HEK293 (cell line): ENCODE measurements around the gene LTK.

Experiments
- FEZF1 ChIP-seq: fragments of 450-650 bp; formaldehyde crosslinking; IDR thresholded peaks from 2 replicates; pipeline ENCODE4 v1.5.1; 2016; ENCODE audit warnings: missing biosample characterization, missing genetic modification characterization
- KLF17 ChIP-seq: fragments of 450-650 bp; formaldehyde crosslinking; IDR thresholded peaks from 2 replicates; pipeline ENCODE4 v1.5.1; 2016; ENCODE audit warnings: missing biosample characterization, missing genetic modification characterization
- MEIS1 ChIP-seq: sonication (generic); formaldehyde crosslinking; IDR thresholded peaks from 2 replicates; pipeline ENCODE4 v1.8.1; 2022; ENCODE audit warnings: missing genetic modification reagents, mild to moderate bottlenecking, borderline replicate concordance
- MYNN ChIP-seq: fragments of 450-650 bp; formaldehyde crosslinking; IDR thresholded peaks from 2 replicates; pipeline ENCODE4 v1.5.1; 2016; ENCODE audit warnings: missing biosample characterization, missing genetic modification characterization, borderline replicate concordance
- OVOL3 ChIP-seq: fragments of 450-650 bp; formaldehyde crosslinking; IDR thresholded peaks from 2 replicates; pipeline ENCODE4 v1.5.1; 2016; ENCODE audit warnings: missing biosample characterization, missing genetic modification characterization
- PRDM6 ChIP-seq: fragments of 450-650 bp; formaldehyde crosslinking; IDR thresholded peaks from 2 replicates; pipeline ENCODE4 v1.5.1; 2017; ENCODE audit warnings: missing biosample characterization, missing genetic modification characterization
- REST ChIP-seq: fragments of 450-650 bp; formaldehyde crosslinking; IDR thresholded peaks from 2 replicates; pipeline ENCODE4 v1.5.1; 2016; ENCODE audit warnings: missing biosample characterization, missing genetic modification characterization
- TSHZ1 ChIP-seq: fragments of 450-650 bp; formaldehyde crosslinking; IDR thresholded peaks from 2 replicates; pipeline ENCODE4 v1.5.1; 2016; ENCODE audit warnings: missing biosample characterization, missing genetic modification characterization, borderline replicate concordance
- YY2 ChIP-seq: fragments of 450-650 bp; formaldehyde crosslinking; IDR thresholded peaks from 2 replicates; pipeline ENCODE4 v1.5.1; 2016; ENCODE audit warnings: missing biosample characterization, missing genetic modification characterization
- ZBTB48 ChIP-seq: fragments of 450-650 bp; formaldehyde crosslinking; IDR thresholded peaks from 2 replicates; pipeline ENCODE4 v1.5.1; 2016; ENCODE audit warnings: missing biosample characterization, missing genetic modification characterization
- ZNF175 ChIP-seq: fragments of 450-650 bp; formaldehyde crosslinking; IDR thresholded peaks from 2 replicates; pipeline ENCODE4 v1.5.1; 2016; ENCODE audit warnings: missing biosample characterization, missing genetic modification characterization
- ZNF24 ChIP-seq: fragments of 450-650 bp; formaldehyde crosslinking; IDR thresholded peaks from 2 replicates; pipeline ENCODE4 v1.5.1; 2016; ENCODE audit warnings: missing biosample characterization, missing genetic modification characterization
- ZNF280C ChIP-seq: fragments of 450-650 bp; formaldehyde crosslinking; IDR thresholded peaks from 2 replicates; pipeline ENCODE4 v1.5.1; 2016; ENCODE audit warnings: missing biosample characterization, missing genetic modification characterization
- ZNF280D ChIP-seq: fragments of 450-650 bp; formaldehyde crosslinking; IDR thresholded peaks from 2 replicates; pipeline ENCODE4 v1.5.1; 2016; ENCODE audit warnings: missing biosample characterization, missing genetic modification characterization
- ZNF302 ChIP-seq: fragments of 450-650 bp; formaldehyde crosslinking; IDR thresholded peaks from 2 replicates; pipeline ENCODE4 v1.5.1; 2016; ENCODE audit warnings: missing biosample characterization, missing genetic modification characterization, low read depth
- ZNF311 ChIP-seq: fragments of 450-650 bp; formaldehyde crosslinking; IDR thresholded peaks from 2 replicates; pipeline ENCODE4 v1.5.1; 2017; ENCODE audit warnings: missing biosample characterization, missing genetic modification characterization, borderline replicate concordance
- ZNF350 ChIP-seq: fragments of 450-650 bp; formaldehyde crosslinking; IDR thresholded peaks from 2 replicates; pipeline ENCODE4 v1.5.0; 2017; ENCODE audit warnings: missing biosample characterization, mild to moderate bottlenecking, missing genetic modification characterization
- ZNF366 ChIP-seq: fragments of 450-650 bp; formaldehyde crosslinking; conservative IDR thresholded peaks from 2 replicates; pipeline ENCODE4 v1.5.1; 2016; ENCODE audit warnings: missing biosample characterization, missing genetic modification characterization
- ZNF423 ChIP-seq: fragments of 450-650 bp; formaldehyde crosslinking; IDR thresholded peaks from 2 replicates; pipeline ENCODE4 v1.5.1; 2016; ENCODE audit warnings: missing biosample characterization, missing genetic modification characterization
- ZNF585B ChIP-seq: fragments of 450-650 bp; formaldehyde crosslinking; IDR thresholded peaks from 2 replicates; pipeline ENCODE4 v1.5.1; 2016; ENCODE audit warnings: missing biosample characterization, missing genetic modification characterization
- ZNF654 ChIP-seq: fragments of 450-650 bp; formaldehyde crosslinking; IDR thresholded peaks from 2 replicates; pipeline ENCODE4 v1.5.1; 2016; ENCODE audit warnings: low read depth, missing biosample characterization, missing genetic modification characterization
- ZNF664 ChIP-seq: fragments of 450-650 bp; formaldehyde crosslinking; IDR thresholded peaks from 2 replicates; pipeline ENCODE4 v1.5.1; 2016; ENCODE audit warnings: missing biosample characterization, missing genetic modification characterization
- ZNF692 ChIP-seq: fragments of 450-650 bp; formaldehyde crosslinking; IDR thresholded peaks from 2 replicates; pipeline ENCODE4 v1.5.1; 2016; ENCODE audit warnings: missing biosample characterization, missing genetic modification characterization

The LTK gene

GRCh38 chr15:41490355-41490754, 23.3 kb downstream of the LTK start (continued):
- no peak for TF ChIP-seq ZNF350 (tag by site-specific recombination)
- TF ChIP-seq OVOL3 = no peak
- TF ChIP-seq ZNF654 (tag by site-specific recombination) = no peak
- no peak for TF ChIP-seq ZNF280C (tag by site-specific recombination)
- TF ChIP-seq ZNF423 = no peak
- no peak for TF ChIP-seq MEIS1
- no peak for TF ChIP-seq ZNF664 (tag by site-specific recombination)
- peak; percentile 61; the same call in 1 of the 2 replicates for TF ChIP-seq ZBTB48 (tag by site-specific recombination)
- no peak for TF ChIP-seq TSHZ1
- no peak for TF ChIP-seq MYNN (tag by site-specific recombination)
- no peak for TF ChIP-seq ZNF302 (tag by site-specific recombination)
- no peak for TF ChIP-seq YY2 (tag by site-specific recombination)
- no peak for TF ChIP-seq ZNF175 (tag by site-specific recombination)
- no peak for TF ChIP-seq ZNF280D (tag by site-specific recombination)
- TF ChIP-seq PRDM6 (tag by site-specific recombination) = 0 out of 2 replicates have a peak, but pooled peaks have one; percentile 11
- no peak for TF ChIP-seq ZNF585B
- TF ChIP-seq ZNF24 (tag by site-specific recombination) = peak; percentile 62; the same call in 1 of the 2 replicates
- TF ChIP-seq KLF17 = peak; percentile 58; the same call in 1 of the 2 replicates
- TF ChIP-seq ZNF311 = no peak
- 0 out of 2 replicates have a peak, but pooled peaks have one; percentile 28 for TF ChIP-seq ZNF692 (tag by site-specific recombination)
- TF ChIP-seq REST (tag by site-specific recombination) = no peak
- no peak for TF ChIP-seq FEZF1 (tag by site-specific recombination)
- peak; percentile 84 for TF ChIP-seq ZNF366 (tag by site-specific recombination)
